Measurements from ENCODE around the gene SLC15A3. TPM values are rescaled to one million over a fixed set of nuclear protein-coding genes. Genes with fewer than 3 reads are reported as not detected.

The SLC15A3 gene
- total RNA-seq, 1 experiment from 2014 or later, result 8.7 TPM

GRCh38 chr11:60989093-60989650 lies 37.2 kb upstream of the SLC15A3 start:
- ChIA-PET CTCF (no interaction called here), POLR2A (no interaction called here)
- in situ Hi-C loops (cut with HindIII; ENCODE audit: low pct_unique_long_range_greater_than_20kb, low sequenced_read_pairs) (no loop called here), intact Hi-C loops (cut with micrococcal nuclease; ENCODE audit: unreplicated experiment) (no loop called here)
- no peaks in the 10 kb centered on the region for H3K27me3 ChIP-seq (ENCODE audit: control insufficient read depth, insufficient read depth, low read length)
- ATAC-seq (no peak), DNase-seq (ENCODE audit: low read depth, low spot score) (no peak)
- no peaks in the 10 kb centered on the region for H3K4me1 ChIP-seq (ENCODE audit: control insufficient read depth, insufficient read depth, low read length)
- H3K9me3 ChIP-seq (ENCODE audit: control insufficient read depth, insufficient read depth, low read depth, low read length), result no peaks in the 10 kb centered on the region
- no peak overlapping the region for H3K27ac ChIP-seq (ENCODE audit: low read length)
- no TSS peak for BruUV-seq (replicated peaks)
- H3K36me3 ChIP-seq (ENCODE audit: control insufficient read depth, insufficient read depth, low read length), result no peaks in the 10 kb centered on the region
- H3K4me3 ChIP-seq (ENCODE audit: low read depth in 2 of 2, low read length in 2 of 2), result no peak overlapping the region
- TF ChIP-seq CTCF (IDR thresholded peaks at IDR 0.05) (no peak), SIN3A (IDR thresholded peaks at IDR 0.05; ENCODE audit: borderline replicate concordance, insufficient read depth, low read depth, low read length) (no peak), REST (IDR thresholded peaks at IDR 0.05; ENCODE audit: insufficient read depth in 1 of 2, low read depth in 2 of 2, low read length in 1 of 2) (no peak), TCF7L2 (IDR thresholded peaks at IDR 0.05; ENCODE audit: low read depth, low read length) (no peak), POLR2AphosphoS5 (IDR thresholded peaks at IDR 0.05; ENCODE audit: low read depth, low read length) (no peak)

GRCh38 chr11:60988658-60989057 lies 36.7 kb upstream of the SLC15A3 start:
- Histone ChIP-seq H3K9me3 (ENCODE audit: control insufficient read depth, insufficient read depth, low read depth, low read length) (no peaks in the 10 kb centered on the region), H3K4me3 (ENCODE audit: low read depth in 2 of 2, low read length in 2 of 2) (no peak overlapping the region), H3K4me1 (ENCODE audit: control insufficient read depth, insufficient read depth, low read length) (no peaks in the 10 kb centered on the region), H3K36me3 (ENCODE audit: control insufficient read depth, insufficient read depth, low read length) (no peaks in the 10 kb centered on the region), H3K27me3 (ENCODE audit: control insufficient read depth, insufficient read depth, low read length) (no peaks in the 10 kb centered on the region), H3K27ac (ENCODE audit: low read length) (no peak overlapping the region)
- ChIA-PET POLR2A (no interaction called here), CTCF (no interaction called here)
- no peak for TF ChIP-seq SIN3A (IDR thresholded peaks at IDR 0.05; ENCODE audit: borderline replicate concordance, insufficient read depth, low read depth, low read length)
- no peak for TF ChIP-seq REST (IDR thresholded peaks at IDR 0.05; ENCODE audit: insufficient read depth in 1 of 2, low read depth in 2 of 2, low read length in 1 of 2)
- TF ChIP-seq POLR2AphosphoS5 (IDR thresholded peaks at IDR 0.05; ENCODE audit: low read depth, low read length), result no peak
- TF ChIP-seq CTCF (IDR thresholded peaks at IDR 0.05), result no peak
- no peak for TF ChIP-seq TCF7L2 (IDR thresholded peaks at IDR 0.05; ENCODE audit: low read depth, low read length)
- ATAC-seq (no peak), DNase-seq (ENCODE audit: low read depth, low spot score) (no peak)
- BruUV-seq (replicated peaks), result no TSS peak
- intact Hi-C loops (cut with micrococcal nuclease; ENCODE audit: unreplicated experiment) (no loop called here), in situ Hi-C loops (cut with HindIII; ENCODE audit: low pct_unique_long_range_greater_than_20kb, low sequenced_read_pairs) (no loop called here)

Data from Panc1 (cell line).